Measurements from ENCODE around the gene KRT14. TPM values are rescaled to one million over a fixed set of nuclear protein-coding genes. Genes with fewer than 3 reads are reported as not detected.
A peak's percentile ranks its signal among the peaks of the same experiment; 100 is the strongest.

Gene KRT14
- total RNA-seq: not detected
- long read RNA-seq: 0 reads

DNA sequence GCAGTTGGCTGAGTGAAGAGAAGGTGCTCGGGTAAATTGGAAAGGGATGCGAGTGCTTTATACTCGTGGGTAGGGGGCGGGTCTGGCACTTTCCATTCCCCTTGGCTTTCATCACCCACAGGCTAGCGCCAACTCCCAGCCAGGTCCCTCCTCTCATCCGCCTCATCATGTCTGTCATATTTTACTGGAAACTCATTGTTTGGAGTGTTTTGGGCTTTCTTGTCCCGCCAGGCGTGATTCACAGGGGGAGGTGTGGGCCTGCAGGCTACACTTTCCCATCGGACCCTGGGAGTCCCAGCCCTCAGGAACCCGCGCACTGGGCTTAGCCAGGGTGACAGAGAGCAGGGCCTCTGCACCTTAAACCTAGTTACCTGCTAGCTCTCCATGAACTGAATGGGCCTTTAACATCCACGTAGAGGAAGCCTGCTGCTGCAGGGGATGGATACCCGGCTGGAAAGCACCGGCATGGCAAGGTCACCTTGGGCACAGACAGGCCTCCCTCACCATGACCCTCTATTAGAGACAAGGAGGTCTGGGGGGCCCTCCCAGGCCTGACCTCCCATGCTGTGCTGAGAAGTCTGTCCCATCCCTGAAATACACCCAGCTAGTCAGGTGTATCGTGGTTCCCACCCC is at the start of gene KRT14:
Gene KRT14 (minus strand): TSS at position 33 of the 633 bp plus-strand sequence. CDS start 61 bp downstream, outside the sequence.
- Histone ChIP-seq H3K4me1 (no peaks in the 10 kb centered on the region), H3K27ac (replicated peaks) (no peak within 1 kb of the TSS), H3K4me3 (no peak within 1 kb of the TSS), H3K27me3 (ENCODE audit: low read depth) (peaks cover 65% of the 10 kb centered on the region), H3K9me3 (replicated peaks) (no peaks in the 10 kb centered on the region), H3K36me3 (no peaks in the 10 kb centered on the region)
- intact Hi-C loops (cut with micrococcal nuclease): no loop called here
- DNase-seq: no peak
- TF ChIP-seq, protein P1, sequence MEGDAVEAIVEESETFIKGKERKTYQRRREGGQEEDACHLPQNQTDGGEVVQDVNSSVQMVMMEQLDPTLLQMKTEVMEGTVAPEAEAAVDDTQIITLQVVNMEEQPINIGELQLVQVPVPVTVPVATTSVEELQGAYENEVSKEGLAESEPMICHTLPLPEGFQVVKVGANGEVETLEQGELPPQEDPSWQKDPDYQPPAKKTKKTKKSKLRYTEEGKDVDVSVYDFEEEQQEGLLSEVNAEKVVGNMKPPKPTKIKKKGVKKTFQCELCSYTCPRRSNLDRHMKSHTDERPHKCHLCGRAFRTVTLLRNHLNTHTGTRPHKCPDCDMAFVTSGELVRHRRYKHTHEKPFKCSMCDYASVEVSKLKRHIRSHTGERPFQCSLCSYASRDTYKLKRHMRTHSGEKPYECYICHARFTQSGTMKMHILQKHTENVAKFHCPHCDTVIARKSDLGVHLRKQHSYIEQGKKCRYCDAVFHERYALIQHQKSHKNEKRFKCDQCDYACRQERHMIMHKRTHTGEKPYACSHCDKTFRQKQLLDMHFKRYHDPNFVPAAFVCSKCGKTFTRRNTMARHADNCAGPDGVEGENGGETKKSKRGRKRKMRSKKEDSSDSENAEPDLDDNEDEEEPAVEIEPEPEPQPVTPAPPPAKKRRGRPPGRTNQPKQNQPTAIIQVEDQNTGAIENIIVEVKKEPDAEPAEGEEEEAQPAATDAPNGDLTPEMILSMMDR (IDR thresholded peaks at IDR 0.05; ENCODE audit: borderline replicate concordance): no peak

DNA sequence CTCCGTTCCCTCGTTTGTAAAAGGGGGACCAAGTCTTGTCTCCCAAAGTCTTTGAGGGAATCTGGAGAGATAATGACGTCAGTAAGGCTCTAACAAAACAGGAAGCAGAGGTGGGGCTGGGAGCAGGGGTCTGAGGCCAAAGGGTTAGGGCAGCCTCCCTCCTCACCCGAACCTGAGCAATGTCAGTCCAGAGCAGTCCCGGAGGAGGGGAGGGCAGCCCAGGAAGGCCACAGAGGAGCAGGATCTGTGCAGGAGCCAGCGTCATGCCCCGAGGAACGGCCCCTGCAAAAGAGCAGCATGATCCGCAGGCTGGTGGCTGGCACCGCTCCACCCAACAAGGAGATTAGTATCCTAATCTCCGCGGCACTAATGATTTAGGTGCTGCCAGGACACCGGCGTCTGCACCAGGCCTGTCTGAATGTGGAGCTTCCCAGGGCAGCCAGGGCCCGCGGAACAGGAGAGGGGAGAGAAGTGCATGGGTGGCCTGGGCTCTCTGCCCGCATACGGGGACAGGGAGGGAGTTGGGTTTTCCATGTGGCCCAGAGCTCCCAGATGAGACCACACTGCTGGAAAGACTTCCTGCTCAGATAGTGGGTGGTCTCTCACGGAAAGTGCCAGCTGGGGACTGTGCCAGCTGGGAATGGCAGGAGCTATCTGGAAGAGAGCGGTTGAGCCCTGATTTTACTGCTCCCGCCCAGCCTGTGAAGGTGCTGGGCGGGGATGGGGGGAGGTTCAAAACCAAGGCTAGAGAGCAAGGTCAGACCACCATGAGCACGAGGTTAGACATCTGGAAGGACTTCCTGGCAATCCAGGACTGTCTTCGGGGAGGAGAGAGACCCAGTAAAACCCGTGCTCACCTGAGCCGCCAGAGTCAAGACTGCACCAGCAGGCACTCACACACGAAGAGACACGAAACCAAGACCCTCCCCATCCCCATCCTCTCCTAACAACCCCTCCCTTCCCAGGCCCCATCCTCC is 48.7 kb upstream of the KRT14 start:
- Histone ChIP-seq H3K9me3 (replicated peaks) (no peaks in the 10 kb centered on the region), H3K36me3 (no peaks in the 10 kb centered on the region), H3K27me3 (ENCODE audit: low read depth) (peaks cover 17% of the 10 kb centered on the region), H3K4me3 (peak overlapping the region; percentile 31), H3K4me1 (peaks cover 12% of the 10 kb centered on the region), H3K27ac (replicated peaks) (no peak overlapping the region)
- intact Hi-C loops (cut with micrococcal nuclease): no loop called here
- peak; percentile 51 for DNase-seq
- TF ChIP-seq, protein P1 (IDR thresholded peaks at IDR 0.05; ENCODE audit: borderline replicate concordance): no peak

DNA sequence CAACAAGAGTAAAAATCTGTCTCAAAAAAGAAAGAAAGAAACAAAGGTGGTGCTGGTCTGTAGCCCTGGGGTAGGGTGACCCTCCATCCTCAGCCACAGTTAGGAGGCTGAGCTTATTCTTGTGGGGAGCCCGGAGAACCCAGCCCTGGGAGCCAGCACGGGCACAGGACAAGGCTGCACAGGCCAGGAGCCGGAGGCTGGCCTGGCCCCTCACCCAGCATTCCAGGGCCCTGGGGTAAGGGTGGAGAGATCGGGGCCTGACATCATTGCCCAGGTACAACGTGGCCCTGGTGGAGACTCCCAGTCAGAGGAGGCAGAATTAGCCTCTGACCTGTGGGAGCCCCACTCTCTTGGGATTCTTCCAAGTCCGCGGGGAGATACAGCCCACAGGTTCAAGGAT is 47.9 kb upstream of the KRT14 start:
- H3K36me3 ChIP-seq: no peaks in the 10 kb centered on the region
- peak overlapping the region; percentile 31 for H3K4me3 ChIP-seq
- no peak overlapping the region for H3K27ac ChIP-seq (replicated peaks)
- H3K27me3 ChIP-seq (ENCODE audit: low read depth): peaks cover 17% of the 10 kb centered on the region
- no peak for DNase-seq
- TF ChIP-seq, protein P1 (IDR thresholded peaks at IDR 0.05; ENCODE audit: borderline replicate concordance): no peak
- peaks cover 12% of the 10 kb centered on the region for H3K4me1 ChIP-seq
- intact Hi-C loops (cut with micrococcal nuclease): no loop called here
- no peaks in the 10 kb centered on the region for H3K9me3 ChIP-seq (replicated peaks)

DNA sequence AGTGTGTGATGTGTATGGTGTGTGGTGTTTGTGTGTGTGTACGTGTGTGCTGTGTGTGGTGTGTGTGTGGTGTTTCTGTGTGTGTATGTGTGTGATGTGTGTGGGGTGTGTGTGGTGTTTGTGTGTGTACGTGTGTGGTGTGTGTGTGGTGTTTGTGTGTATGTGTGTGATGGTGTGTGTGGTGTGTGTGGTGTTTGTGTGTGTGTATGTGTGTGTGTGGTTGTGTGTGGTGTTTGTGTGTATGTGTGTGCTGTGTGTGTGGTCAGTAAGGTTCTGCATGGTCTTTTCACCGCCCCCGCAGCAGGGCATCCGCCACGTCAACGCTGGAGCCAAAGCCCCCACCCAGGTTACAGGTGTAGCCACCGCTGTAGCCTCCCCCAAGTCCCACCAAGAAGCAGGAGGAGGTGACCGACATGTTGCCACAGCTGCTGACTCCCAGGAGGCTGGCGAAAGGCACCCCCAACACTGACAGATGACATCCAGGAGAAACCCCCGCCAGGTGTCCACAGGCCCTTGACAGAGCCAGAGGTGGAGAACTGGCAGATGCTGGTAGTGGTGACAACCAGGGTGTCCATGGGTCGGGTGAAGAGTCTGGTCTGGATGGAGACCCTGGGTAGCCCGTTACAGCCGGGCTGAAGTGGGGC is 47.0 kb upstream of the KRT14 start:
- Histone ChIP-seq H3K36me3 (no peaks in the 10 kb centered on the region), H3K4me3 (no peak overlapping the region), H3K27me3 (ENCODE audit: low read depth) (peaks cover 17% of the 10 kb centered on the region), H3K27ac (replicated peaks) (no peak overlapping the region), H3K4me1 (peaks cover 12% of the 10 kb centered on the region), H3K9me3 (replicated peaks) (no peaks in the 10 kb centered on the region)
- intact Hi-C loops (cut with micrococcal nuclease): no loop called here
- no peak for DNase-seq
- TF ChIP-seq, protein P1 (IDR thresholded peaks at IDR 0.05; ENCODE audit: borderline replicate concordance): no peak

DNA sequence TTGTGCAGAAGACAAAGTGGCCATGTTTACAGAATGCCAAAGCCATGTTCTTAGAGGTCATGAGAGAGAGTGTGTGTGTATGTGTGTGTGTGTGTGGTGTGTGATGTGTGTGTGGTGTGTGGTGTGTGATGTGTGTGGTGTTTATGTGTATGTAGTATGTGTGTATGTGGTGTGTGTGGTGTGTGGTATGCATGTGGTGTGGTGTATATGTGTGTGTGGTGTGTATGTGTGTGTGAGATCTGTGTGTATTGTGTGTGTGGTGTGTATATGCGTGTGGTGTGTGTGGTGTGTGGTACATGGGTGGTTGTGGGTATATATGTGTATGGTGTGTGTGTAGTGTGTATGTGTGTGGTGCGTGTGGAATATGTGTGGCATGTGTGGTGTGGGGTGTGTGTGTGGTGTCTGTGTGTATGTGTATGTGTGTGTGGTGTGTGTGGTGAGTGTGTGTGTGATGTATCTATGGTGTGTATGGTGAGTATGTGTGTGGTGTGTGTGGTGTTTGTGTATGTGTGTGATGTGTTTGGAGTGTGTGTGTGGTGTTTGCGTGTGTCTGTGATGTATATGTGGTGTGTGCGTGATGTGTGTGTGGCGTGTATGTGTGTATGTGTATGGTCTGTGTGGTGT is 45.9 kb upstream of the KRT14 start:
- Histone ChIP-seq H3K27ac (replicated peaks) (no peak overlapping the region), H3K36me3 (no peaks in the 10 kb centered on the region), H3K4me1 (peaks cover 12% of the 10 kb centered on the region), H3K9me3 (replicated peaks) (no peaks in the 10 kb centered on the region), H3K4me3 (no peak overlapping the region), H3K27me3 (ENCODE audit: low read depth) (peaks cover 7% of the 10 kb centered on the region)
- TF ChIP-seq, protein P1 (IDR thresholded peaks at IDR 0.05; ENCODE audit: borderline replicate concordance): no peak
- intact Hi-C loops (cut with micrococcal nuclease): no loop called here
- DNase-seq: no peak

All from left ventricle myocardium inferior (tissue), 1 donor.